Adrenal gland (tissue), 12 donors: ENCODE measurements around the gene GGA1. TPM values are rescaled to one million over a fixed set of nuclear protein-coding genes. Genes with fewer than 3 reads are reported as not detected.

Source experiments
- DNase-seq, 7 donors: peaks; one replicate each; pipeline ENCODE4 v3.0.0-alpha.2; 2019 to 2020
- H3K27ac ChIP-seq, 5 donors: fragments of 200-600 bp; sonication (generic) in 4 of 5; 1 replicate in 3 of 5; 2 replicates in 2 of 5; pipeline versions ENCODE4 v1.5.1 to v1.8.0; 2016 to 2020; ENCODE audit warnings: mild to moderate bottlenecking in 1 of 5
- H3K27me3 ChIP-seq: fragments of 200-600 bp; 2 replicates; pipeline ENCODE4 v1.8.0; 2021
- H3K36me3 ChIP-seq, 2 donors: fragments of 200-600 bp; replicated peaks in 1 of 2; 1 replicate in 1 of 2; 2 replicates in 1 of 2; pipeline versions ENCODE4 v1.5.1 to v1.8.0; 2018 to 2022
- H3K4me1 ChIP-seq, 2 donors: fragments of 200-600 bp; replicated peaks in 1 of 2; 1 replicate in 1 of 2; 2 replicates in 1 of 2; pipeline versions ENCODE4 v1.5.1 to v1.8.0; 2018 to 2021
- H3K4me3 ChIP-seq, 4 donors: fragments of 200-600 bp; sonication (generic) in 3 of 4; one replicate each; pipeline ENCODE4 v1.5.1; 2016 to 2018
- H3K9me3 ChIP-seq, 3 donors: fragments of 200-600 bp; sonication (generic) in 1 of 3; replicated peaks in 1 of 3; 1 replicate in 2 of 3; 2 replicates in 1 of 3; pipeline versions ENCODE4 v1.5.1 to v1.8.0; 2016 to 2021
- POLR2A ChIP-seq, 2 donors: fragments of 450-650 bp; IDR thresholded peaks; one replicate each; pipeline ENCODE4 v1.6.1; 2017; ENCODE audit warnings: antibody characterized with exemption in 2 of 2, mild to moderate bottlenecking in 2 of 2, moderate library complexity in 1 of 2
- WGBS, 4 donors: extraction: QIAGEN DNeasy Blood & Tissue Kit in 2 of 4; methylation state at CpG; one replicate each; pipeline versions ENCODE4 v1.1.5 to v1.1.7; 2013 to 2017; 5-methylcytosine and 5-hydroxymethylcytosine counted together
- intact Hi-C, 2 donors: fragments of 100-400 bp; cut with DNase I; formaldehyde crosslinking; loops; one replicate each; pipeline versions ENCODE4 v1.14.1 to v1.15.0; 2022 to 2023
- polyA plus RNA-seq, 3 donors: library from polyadenylated mRNA; stranded (reverse); fragments of 200-250 nt in 2 of 3; fragments of 350-450 nt in 1 of 3; fragmentation: Illumina TruSeq in 1 of 3; extraction: RNeasy Lipid Tissue Mini Kit (QIAGEN cat#74804) in 1 of 3; gene quantifications; one replicate each; pipeline ENCODE4 v1.2.3, GENCODE V29; 2013 to 2014
- total RNA-seq, 9 donors: library from RNA; depleted of rRNA in 4 of 9; stranded (reverse); fragments of >200 nt in 4 of 9; fragments of 120-200 nt in 1 of 9; fragmentation: NEBNext Ultra II Directional in 1 of 9; extraction: Animal tissue kit (Norgen Biotek cat#: 25700) in 1 of 9; gene quantifications; one replicate each; pipeline versions ENCODE4 v1.1.0 to v1.2.4, GENCODE V29; 2013 to 2023
- TF ChIP-seq, protein P1 (sequence below), 6 experiments: fragments of 450-650 bp in 4 of 6; fragments of 200-600 bp in 2 of 6; sonication (generic) in 1 of 6; IDR thresholded peaks; 1 replicate in 5 of 6; 2 replicates in 1 of 6; pipeline versions ENCODE4 v1.5.1 to v1.8.0; 2016 to 2021; ENCODE audit warnings: antibody characterized with exemption in 6 of 6, mild to moderate bottlenecking in 2 of 6, moderate library complexity in 1 of 6
- donor health status: healthy with polysubstance abuse.
- donor health status: Bipolar disorder and iron deficiency.
- donor health status: DM: yes; HTN: yes; CAD: no.
- donor health status: DM: no; HTN: no; CAD: no.
- donor health status: DM: no; HTN: no; CAD: no.
- donor health status: DM: yes; HTN: yes; CAD: no.

Gene GGA1
- total and polyA plus RNA-seq, 12 donors, result 30.6 to 160 (median 65.6) TPM

DNA sequence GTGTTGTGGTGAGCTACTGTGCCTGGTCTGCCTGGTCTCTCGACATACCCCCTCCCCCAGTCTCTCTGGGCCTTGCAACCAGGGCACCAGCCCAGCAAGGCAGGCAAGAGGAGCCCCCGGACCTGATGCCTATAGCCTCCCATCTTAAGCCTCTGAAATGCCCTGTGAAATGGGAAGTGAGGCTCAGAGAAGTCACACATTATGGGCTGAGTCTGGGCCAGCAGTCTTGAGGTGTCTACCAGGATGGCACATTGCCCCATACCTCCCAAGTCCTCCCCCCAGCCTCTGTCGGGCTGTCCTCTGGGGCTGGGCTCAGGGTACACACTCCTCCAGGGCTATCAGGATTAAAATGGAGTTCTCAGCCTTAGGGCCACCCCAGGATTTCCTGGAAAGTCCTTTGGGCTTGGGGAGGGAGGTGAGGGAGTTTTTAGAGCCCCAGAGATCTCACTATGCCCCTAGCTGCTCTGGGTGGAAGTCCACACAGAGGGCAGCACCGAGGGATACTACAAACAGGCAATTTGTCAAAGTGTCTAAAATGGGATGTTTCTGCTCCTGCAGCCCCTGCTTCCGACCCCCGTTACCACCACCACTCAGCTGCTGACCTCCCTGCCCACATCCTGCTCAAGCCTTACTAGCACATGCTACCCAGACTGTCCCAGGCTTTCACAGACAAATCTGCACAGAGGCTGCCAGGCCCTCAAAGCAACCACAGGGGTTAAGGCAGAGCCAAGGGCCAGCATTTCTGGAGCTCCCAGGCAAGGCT lies 27.7 kb downstream of the GGA1 start:
- peaks cover 18 to 42% of the 10 kb centered on the region in 2 donors for H3K4me1 ChIP-seq
- intact Hi-C loops, result no loop called here
- peaks cover 0 to 4% of the 10 kb centered on the region in 2 donors for H3K36me3 ChIP-seq
- H3K27me3 ChIP-seq, result no peaks in the 10 kb centered on the region
- H3K4me3 ChIP-seq, result no peak overlapping the region
- H3K9me3 ChIP-seq, result no peaks in the 10 kb centered on the region
- WGBS, 4 donors, result 31 to 80% (median 53%) methylated on average over 3 to 6 of the region's 6 CpGs
- no peak for TF ChIP-seq POLR2A (IDR thresholded peaks at IDR 0.05)
- TF ChIP-seq, protein P1, sequence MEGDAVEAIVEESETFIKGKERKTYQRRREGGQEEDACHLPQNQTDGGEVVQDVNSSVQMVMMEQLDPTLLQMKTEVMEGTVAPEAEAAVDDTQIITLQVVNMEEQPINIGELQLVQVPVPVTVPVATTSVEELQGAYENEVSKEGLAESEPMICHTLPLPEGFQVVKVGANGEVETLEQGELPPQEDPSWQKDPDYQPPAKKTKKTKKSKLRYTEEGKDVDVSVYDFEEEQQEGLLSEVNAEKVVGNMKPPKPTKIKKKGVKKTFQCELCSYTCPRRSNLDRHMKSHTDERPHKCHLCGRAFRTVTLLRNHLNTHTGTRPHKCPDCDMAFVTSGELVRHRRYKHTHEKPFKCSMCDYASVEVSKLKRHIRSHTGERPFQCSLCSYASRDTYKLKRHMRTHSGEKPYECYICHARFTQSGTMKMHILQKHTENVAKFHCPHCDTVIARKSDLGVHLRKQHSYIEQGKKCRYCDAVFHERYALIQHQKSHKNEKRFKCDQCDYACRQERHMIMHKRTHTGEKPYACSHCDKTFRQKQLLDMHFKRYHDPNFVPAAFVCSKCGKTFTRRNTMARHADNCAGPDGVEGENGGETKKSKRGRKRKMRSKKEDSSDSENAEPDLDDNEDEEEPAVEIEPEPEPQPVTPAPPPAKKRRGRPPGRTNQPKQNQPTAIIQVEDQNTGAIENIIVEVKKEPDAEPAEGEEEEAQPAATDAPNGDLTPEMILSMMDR (IDR thresholded peaks at IDR 0.05), result peak in 4 of 6 experiments; percentile 5 to 30 (median 14)
- H3K27ac ChIP-seq, result peak overlapping the region in 2 of 5 donors; percentile 19 to 78
- no peak for DNase-seq

DNA sequence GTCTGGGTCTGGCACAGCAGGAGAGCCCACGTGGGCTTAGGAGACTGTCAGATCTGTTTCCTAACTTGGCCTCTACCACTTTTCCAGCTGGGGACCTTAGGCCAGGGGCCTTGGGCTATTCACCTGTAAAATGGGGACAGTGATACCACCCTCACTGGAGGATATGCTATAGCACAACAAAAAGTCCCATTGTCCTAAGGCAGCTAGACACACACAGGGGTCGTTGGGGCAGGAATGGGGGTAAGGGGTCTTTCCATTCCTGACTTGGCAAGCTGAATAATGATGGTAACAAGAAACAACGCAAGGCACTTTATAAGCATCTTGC lies 28.3 kb downstream of the GGA1 start:
- peak overlapping the region in 2 of 5 donors; percentile 19 to 78 for H3K27ac ChIP-seq
- peaks cover 18 to 46% of the 10 kb centered on the region in 2 donors for H3K4me1 ChIP-seq
- 66 to 76% (median 71%) methylated on average over 2 to 3 of the region's 3 CpGs for WGBS, 4 donors

DNA sequence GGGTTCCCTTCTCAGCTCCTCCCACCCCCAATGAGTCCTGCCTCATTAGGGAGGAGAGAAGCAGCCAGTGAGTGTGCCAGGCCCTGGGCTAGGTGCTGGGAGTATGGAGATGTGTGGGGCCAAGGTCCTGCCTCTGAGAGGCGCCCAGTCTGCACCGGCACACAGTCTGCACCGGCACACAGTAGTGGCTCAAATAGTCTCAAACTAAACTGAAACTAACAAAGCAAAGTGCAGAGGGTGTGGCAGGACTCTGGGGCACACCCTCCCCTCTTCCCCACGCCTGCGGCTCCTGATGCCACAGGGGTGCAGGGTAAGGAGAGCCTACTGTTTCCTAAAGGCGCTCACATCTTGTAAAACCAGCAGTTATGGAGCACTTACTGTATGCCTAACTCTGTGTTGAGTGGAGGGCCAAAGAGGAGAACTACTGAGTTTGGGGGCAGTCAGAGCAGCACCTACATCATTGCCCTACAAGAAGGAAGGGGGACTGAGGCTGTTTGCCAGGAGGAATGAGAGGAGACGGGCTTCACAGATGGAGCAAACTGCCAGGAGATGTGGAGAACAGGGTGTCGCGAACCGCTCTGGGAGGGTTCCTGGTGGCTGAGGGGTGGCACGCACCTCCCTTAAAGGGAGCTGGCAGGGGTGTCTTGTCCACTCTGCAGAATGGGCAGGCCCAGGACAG lies 29.9 kb downstream of the GGA1 start:
- TF ChIP-seq, protein P1 (IDR thresholded peaks at IDR 0.05), result no peak
- TF ChIP-seq POLR2A (IDR thresholded peaks at IDR 0.05), result no peak
- intact Hi-C loops, result no loop called here
- Histone ChIP-seq H3K4me3 (peak overlapping the region in 1 of 4 donors; percentile 61), H3K27me3 (no peaks in the 10 kb centered on the region), H3K9me3 (no peaks in the 10 kb centered on the region), H3K4me1 (peaks cover 11 to 47% of the 10 kb centered on the region in 2 donors), H3K27ac (peak overlapping the region in 1 of 5 donors; percentile 86), H3K36me3 (no peaks in the 10 kb centered on the region)
- WGBS, 4 donors, result 54 to 70% (median 61%) methylated on average over 7 to 11 of the region's 11 CpGs
- no peak for DNase-seq

More for the DNA sequence above, 28.3 kb downstream of the GGA1 start:
- Histone ChIP-seq H3K4me3 (no peak overlapping the region), H3K9me3 (no peaks in the 10 kb centered on the region), H3K36me3 (no peaks in the 10 kb centered on the region), H3K27me3 (no peaks in the 10 kb centered on the region)
- DNase-seq, result no peak
- intact Hi-C loops, result no loop called here
- TF ChIP-seq, protein P1 (IDR thresholded peaks at IDR 0.05), result no peak
- no peak for TF ChIP-seq POLR2A (IDR thresholded peaks at IDR 0.05)

DNA sequence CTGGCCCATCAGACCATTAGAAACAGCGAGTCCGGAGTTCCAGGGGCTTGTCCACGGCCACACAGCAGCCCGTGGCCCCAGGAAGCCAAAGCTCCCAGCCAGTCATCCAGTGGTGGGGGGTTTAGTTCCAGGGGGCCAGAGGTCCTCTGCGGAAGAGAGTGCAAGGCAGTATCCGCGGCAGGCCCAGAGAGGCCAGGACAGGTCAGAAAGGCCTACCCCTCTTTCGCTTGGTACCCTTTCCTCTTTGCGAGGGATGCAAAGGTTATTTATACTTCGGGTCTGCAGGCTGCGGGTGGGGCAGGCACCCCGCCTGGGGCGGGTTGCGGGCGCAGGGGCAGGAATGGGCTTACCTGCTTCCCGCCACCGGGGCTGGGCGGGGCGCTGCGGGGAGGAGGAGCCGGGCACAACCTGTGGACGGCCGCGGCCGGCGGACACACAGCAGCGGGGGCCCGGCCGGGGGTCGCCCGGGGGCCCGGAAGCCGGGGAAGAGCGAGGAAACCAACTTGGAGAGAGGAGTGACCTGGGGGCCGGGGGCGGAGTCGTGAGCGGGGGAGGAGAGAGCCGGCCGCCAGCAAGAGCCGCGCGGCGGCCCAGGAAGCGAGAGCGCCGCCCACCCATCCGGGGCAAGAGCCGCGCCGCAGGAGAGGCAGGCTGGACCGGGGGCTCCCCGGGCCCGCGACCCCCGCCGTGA lies 30.6 kb downstream of the GGA1 start, which contains the start of gene SH3BP1:
Gene SH3BP1, plus strand, starts transcription at position 600 of the 691 bp plus-strand sequence. CDS start 119 bp downstream, outside the sequence.
- H3K4me3 ChIP-seq, result peak within 1 kb of the TSS in 2 of 4 donors; percentile 17 to 61
- TF ChIP-seq POLR2A (IDR thresholded peaks at IDR 0.05), result no peak
- TF ChIP-seq, protein P1 (IDR thresholded peaks at IDR 0.05), result peak in 1 of 6 experiments; percentile 12
- H3K36me3 ChIP-seq, result no peaks in the 10 kb centered on the region
- H3K4me1 ChIP-seq, result peaks cover 4 to 43% of the 10 kb centered on the region in 2 donors
- intact Hi-C loops, result no loop called here
- H3K9me3 ChIP-seq, result no peaks in the 10 kb centered on the region
- no peaks in the 10 kb centered on the region for H3K27me3 ChIP-seq
- 9 to 44% (median 25%) methylated on average over 4 to 57 of the region's 57 CpGs for WGBS, 4 donors
- DNase-seq, result peak in 1 of 7 donors; percentile 44
- peak within 1 kb of the TSS in 2 of 5 donors; percentile 47 to 86 for H3K27ac ChIP-seq
